GM18951 (cell line): ENCODE measurements around the gene EIF5A.
"Not testable (repeated sequence)": the region's sequence is repeated elsewhere in the genome, so short reads cannot be mapped to it uniquely, and the experiment has no call there.

ENCODE experiments used
- POLR2A ChIP-seq: IDR thresholded peaks from 4 replicates; pipeline ENCODE4 v1.6.1; 2011; ENCODE audit warnings: mild to moderate bottlenecking; ENCODE audit not compliant: insufficient read length, insufficient read depth; ENCODE audit errors: extremely low read depth
- in situ Hi-C: fragments of 300-500 bp; cut with MboI; formaldehyde crosslinking; loops from one replicate; pipeline ENCODE4 v1.12.0; 2022; ENCODE audit warnings: low sequenced_read_pairs, mixed read lengths, inconsistent platforms; ENCODE audit not compliant: unreplicated experiment

The EIF5A gene

GRCh38 chr17:7325031-7325528 is 17.7 kb downstream of the EIF5A start:
- no peak for TF ChIP-seq POLR2A
- in situ Hi-C loops: no loop called here

- no peak for TF ChIP-seq POLR2A
- in situ Hi-C loops: no loop called here
These were observed 18.8 kb downstream of the EIF5A start for GRCh38 chr17:7326186-7326585.

- no peak for TF ChIP-seq POLR2A
- in situ Hi-C loops: no loop called here
These were observed 19.6 kb downstream of the EIF5A start for GRCh38 chr17:7327056-7327455.

- in situ Hi-C loops: no loop called here
These were observed 20.1 kb downstream of the EIF5A start for GRCh38 chr17:7327501-7327900.

GRCh38 chr17:7328009-7328408 is 20.6 kb downstream of the EIF5A start:
- in situ Hi-C loops: no loop called here
- no peak for TF ChIP-seq POLR2A

More at GRCh38 chr17:7327501-7327900, 20.1 kb downstream of the EIF5A start:
- no peak for TF ChIP-seq POLR2A

- in situ Hi-C loops: no loop called here
- no peak for TF ChIP-seq POLR2A
These were observed 21.5 kb downstream of the EIF5A start, which contains the start of gene NEURL4 for GRCh38 chr17:7328840-7329373. TSS of gene NEURL4 (minus strand) at chr17:7329335. CDS start at chr17:7329312, 23 bp downstream.

GRCh38 chr17:7329374-7329996 is 22.1 kb downstream of the EIF5A start:
- in situ Hi-C loops: no loop called here
- peak; percentile 75 for TF ChIP-seq POLR2A

GRCh38 chr17:7329997-7330637 is 22.7 kb downstream of the EIF5A start:
- in situ Hi-C loops: no loop called here
- TF ChIP-seq POLR2A: peak; percentile 52

- no peak for TF ChIP-seq POLR2A
These were observed 23.2 kb downstream of the EIF5A start for GRCh38 chr17:7330638-7331015.

GRCh38 chr17:7332111-7332510 is 24.7 kb downstream of the EIF5A start:
- no peak for TF ChIP-seq POLR2A
- in situ Hi-C loops: no loop called here

More at GRCh38 chr17:7330638-7331015, 23.2 kb downstream of the EIF5A start:
- in situ Hi-C loops: no loop called here

GRCh38 chr17:7332600-7333069 is 25.2 kb downstream of the EIF5A start:
- in situ Hi-C loops: not testable (repeated sequence)

GRCh38 chr17:7334938-7335538 is 27.6 kb downstream of the EIF5A start:
- in situ Hi-C loops: no loop called here

GRCh38 chr17:7335765-7336164 is 28.3 kb downstream of the EIF5A start:
- in situ Hi-C loops: not testable (repeated sequence)

More at GRCh38 chr17:7334938-7335538, 27.6 kb downstream of the EIF5A start:
- TF ChIP-seq POLR2A: no peak
